ENCODE data around the gene TFAP2C. TPM values are rescaled to one million over a fixed set of nuclear protein-coding genes. Genes with fewer than 3 reads are reported as not detected.

TFAP2C gene
- total and polyA plus RNA-seq, 9 donors = 0.18 to 7.7 (median 0.66) TPM

DNA sequence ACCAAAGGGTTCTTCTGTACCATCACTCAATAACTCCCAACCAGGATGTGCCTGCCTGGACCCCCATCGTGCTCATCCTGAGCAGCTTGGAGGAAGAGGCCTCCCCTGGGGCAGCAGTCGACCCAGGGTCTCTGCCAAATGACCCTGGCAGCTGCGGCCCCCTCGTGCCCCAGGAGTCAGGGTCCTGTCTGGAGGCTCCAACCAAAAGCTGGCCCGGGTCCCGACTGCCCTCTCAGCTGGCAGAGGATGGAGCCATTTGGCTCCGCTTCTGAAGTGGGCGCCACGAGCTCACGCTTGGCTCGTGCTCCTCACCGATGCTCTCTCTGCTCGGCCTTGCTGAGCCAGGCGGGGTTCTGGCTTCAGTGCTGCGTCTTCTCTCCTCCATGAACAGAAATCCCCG lies 56.8 kb downstream of the TFAP2C start:
- H3K9me3 ChIP-seq = no peaks in the 10 kb centered on the region
- no peak for TF ChIP-seq POLR2A (IDR thresholded peaks at IDR 0.05)
- no peak for TF ChIP-seq EP300 (IDR thresholded peaks at IDR 0.05)
- TF ChIP-seq, protein P1, sequence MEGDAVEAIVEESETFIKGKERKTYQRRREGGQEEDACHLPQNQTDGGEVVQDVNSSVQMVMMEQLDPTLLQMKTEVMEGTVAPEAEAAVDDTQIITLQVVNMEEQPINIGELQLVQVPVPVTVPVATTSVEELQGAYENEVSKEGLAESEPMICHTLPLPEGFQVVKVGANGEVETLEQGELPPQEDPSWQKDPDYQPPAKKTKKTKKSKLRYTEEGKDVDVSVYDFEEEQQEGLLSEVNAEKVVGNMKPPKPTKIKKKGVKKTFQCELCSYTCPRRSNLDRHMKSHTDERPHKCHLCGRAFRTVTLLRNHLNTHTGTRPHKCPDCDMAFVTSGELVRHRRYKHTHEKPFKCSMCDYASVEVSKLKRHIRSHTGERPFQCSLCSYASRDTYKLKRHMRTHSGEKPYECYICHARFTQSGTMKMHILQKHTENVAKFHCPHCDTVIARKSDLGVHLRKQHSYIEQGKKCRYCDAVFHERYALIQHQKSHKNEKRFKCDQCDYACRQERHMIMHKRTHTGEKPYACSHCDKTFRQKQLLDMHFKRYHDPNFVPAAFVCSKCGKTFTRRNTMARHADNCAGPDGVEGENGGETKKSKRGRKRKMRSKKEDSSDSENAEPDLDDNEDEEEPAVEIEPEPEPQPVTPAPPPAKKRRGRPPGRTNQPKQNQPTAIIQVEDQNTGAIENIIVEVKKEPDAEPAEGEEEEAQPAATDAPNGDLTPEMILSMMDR (IDR thresholded peaks at IDR 0.05) = no peak
- intact Hi-C loops (cut with DNase I) = no loop called here
- no peaks in the 10 kb centered on the region for H3K4me1 ChIP-seq (ENCODE audit: insufficient read depth)
- H3K27ac ChIP-seq = no peak overlapping the region
- no peak overlapping the region for H3K4me3 ChIP-seq
- H3K36me3 ChIP-seq = no peaks in the 10 kb centered on the region
- no peak for DNase-seq
- no peaks in the 10 kb centered on the region for H3K27me3 ChIP-seq
- WGBS, 3 donors = 51 to 64% (median 56%) methylated on average over 16 of the region's 16 CpGs

DNA sequence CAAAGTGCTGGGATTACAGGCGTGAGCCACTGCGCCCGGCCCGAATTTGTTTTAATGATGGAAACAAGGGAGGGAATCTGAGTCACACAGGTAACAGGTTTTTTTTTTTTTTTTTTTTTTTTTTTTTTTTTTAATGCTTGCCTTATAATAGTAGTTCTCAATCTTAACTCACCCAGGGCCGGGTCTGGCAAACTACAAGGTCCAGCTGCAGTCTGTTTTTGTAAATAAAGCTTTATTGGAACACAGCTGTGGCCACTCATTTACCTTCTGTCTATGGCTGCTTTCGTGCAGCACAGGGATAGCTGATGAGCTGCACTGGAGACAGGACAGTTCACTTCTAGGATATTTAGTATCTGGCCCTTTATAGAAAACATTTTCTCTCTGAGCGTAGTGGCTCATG lies 58.0 kb downstream of the TFAP2C start:
- H3K27me3 ChIP-seq = no peaks in the 10 kb centered on the region
- 87 to 93% (median 87%) methylated on average over 7 of the region's 7 CpGs for WGBS, 3 donors
- intact Hi-C loops (cut with DNase I) = no loop called here
- DNase-seq = no peak
- no peaks in the 10 kb centered on the region for H3K9me3 ChIP-seq
- H3K4me3 ChIP-seq = no peak overlapping the region
- H3K36me3 ChIP-seq = no peaks in the 10 kb centered on the region
- no peaks in the 10 kb centered on the region for H3K4me1 ChIP-seq (ENCODE audit: insufficient read depth)
- no peak overlapping the region for H3K27ac ChIP-seq
- TF ChIP-seq POLR2A (IDR thresholded peaks at IDR 0.05) (no peak), EP300 (IDR thresholded peaks at IDR 0.05) (no peak)
- TF ChIP-seq, protein P1 (IDR thresholded peaks at IDR 0.05) = no peak

DNA sequence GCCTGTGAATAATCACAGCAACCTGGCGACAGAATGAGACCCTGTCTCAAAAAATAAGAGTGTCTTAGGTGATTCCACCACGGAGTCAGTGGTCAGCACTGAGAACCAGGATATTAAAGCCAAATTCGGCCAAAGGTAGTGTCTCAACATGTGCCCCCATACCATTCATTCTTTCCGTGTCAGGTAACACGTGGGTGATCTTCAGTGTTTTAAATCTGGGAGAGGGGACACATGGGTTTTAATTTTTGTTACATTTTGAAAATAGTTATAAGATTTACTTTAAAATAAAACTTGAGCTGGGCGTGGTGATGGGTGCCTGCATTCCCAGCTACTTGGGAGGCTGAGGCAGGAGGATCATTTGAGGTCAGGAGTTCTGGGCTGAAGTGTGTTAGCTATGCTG lies 59.0 kb downstream of the TFAP2C start:
- no peak overlapping the region for H3K4me3 ChIP-seq
- no peaks in the 10 kb centered on the region for H3K4me1 ChIP-seq (ENCODE audit: insufficient read depth)
- 78 to 86% (median 84%) methylated on average over 6 of the region's 6 CpGs for WGBS, 3 donors
- H3K36me3 ChIP-seq = no peaks in the 10 kb centered on the region
- no peaks in the 10 kb centered on the region for H3K9me3 ChIP-seq
- no peaks in the 10 kb centered on the region for H3K27me3 ChIP-seq
- DNase-seq = no peak
- TF ChIP-seq POLR2A (IDR thresholded peaks at IDR 0.05) = no peak
- TF ChIP-seq, protein P1 (IDR thresholded peaks at IDR 0.05) = no peak
- no peak for TF ChIP-seq EP300 (IDR thresholded peaks at IDR 0.05)
- intact Hi-C loops (cut with DNase I) = no loop called here
- no peak overlapping the region for H3K27ac ChIP-seq

Small RNA genes lying within 50 kb of the gene (small RNA-seq; reads per million reads assigned to genes)
- gene RN7SL170P = not detected
- not detected for gene RNU6-1146P

Other genes with a start within 250 kb of the TFAP2C start
- 1 to 10 TPM; 2.2 to 10.0 (median 3.5) TPM for gene AURKA, start 237.1 kb upstream of the TFAP2C start, total RNA-seq
- gene AURKA, start 237.1 kb upstream of the TFAP2C start, polyA plus RNA-seq = 1 to 10 TPM; 2.5 to 3.2 TPM
- gene CSTF1, start 236.7 kb upstream of the TFAP2C start, total RNA-seq = 10 to 100 TPM; 23.8 to 41.5 (median 31.8) TPM
- gene CSTF1, start 236.7 kb upstream of the TFAP2C start, polyA plus RNA-seq = 10 to 100 TPM; 15.5 to 40.7 TPM
- 1 to 10 TPM; 1.0 to 6.9 (median 2.5) TPM for gene CASS4, start 217.0 kb upstream of the TFAP2C start, total RNA-seq
- 1 to 10 TPM; 1.2 to 3.1 TPM for gene CASS4, start 217.0 kb upstream of the TFAP2C start, polyA plus RNA-seq
- 10 to 100 TPM; 32.3 to 91.0 (median 85.2) TPM for gene RTF2, start 160.7 kb upstream of the TFAP2C start, total RNA-seq
- 100 to 1,000 TPM in 1 of 2 donors, 10 to 100 TPM in 1; 90.7 to 128 TPM for gene RTF2, start 160.7 kb upstream of the TFAP2C start, polyA plus RNA-seq
- under 1 TPM in 1 of 7 donors, not detected in 6; 0.27 TPM for gene FAM209A, start 104.6 kb upstream of the TFAP2C start, total RNA-seq
- gene FAM209A, start 104.6 kb upstream of the TFAP2C start, polyA plus RNA-seq = under 1 TPM in 1 of 2 donors, not detected in 1; 0.18 TPM
- under 1 TPM in 2 of 7 donors, not detected in 5; 0.31 to 0.37 TPM for gene FAM209B, start 96.1 kb upstream of the TFAP2C start, total RNA-seq
- gene FAM209B, start 96.1 kb upstream of the TFAP2C start, polyA plus RNA-seq = under 1 TPM in 1 of 2 donors, not detected in 1; 0.22 TPM